ENCODE results near the gene TNS1. TPM values are rescaled to one million over a fixed set of nuclear protein-coding genes. Genes with fewer than 3 reads are reported as not detected.

Gene TNS1
- total RNA-seq, 1 experiment from 2014 or later: 6.2 TPM

GRCh38 chr2:218005028-218005427, 2.2 kb upstream of the TNS1 start:
- POLR2A ChIA-PET: no interaction called here
- RAD21 ChIA-PET (ENCODE audit: low non-redundant PET in 1 of 2, low total read pairs in 2 of 2, uncharacterized antibody in 2 of 2, unreplicated experiment in 2 of 2): no interaction called here
- ATAC-seq (no peak), DNase-seq (ENCODE audit: low read depth, low spot score) (no peak)
- Histone ChIP-seq H3K79me2 (ENCODE audit: insufficient read depth, low read length) (no peaks in the 10 kb centered on the region), H3K36me3 (ENCODE audit: control insufficient read depth in 1 of 2, insufficient read depth in 2 of 2, low read length in 2 of 2) (no peaks in the 10 kb centered on the region), H3K4me2 (ENCODE audit: low read length) (no peak overlapping the region), H3K27ac (ENCODE audit: low read depth, low read length) (no peak overlapping the region), H2AFZ (ENCODE audit: low read depth, low read length, poor library complexity, severe bottlenecking) (no peak overlapping the region), H4K20me1 (ENCODE audit: insufficient read depth) (no peaks in the 10 kb centered on the region), H3K9me3 (ENCODE audit: control insufficient read depth in 1 of 2, insufficient read depth in 1 of 2, low read depth in 1 of 2, low read length in 2 of 2) (no peaks in the 10 kb centered on the region), H3K4me1 (ENCODE audit: control insufficient read depth in 1 of 2, insufficient read depth in 2 of 2, low read length in 2 of 2) (peaks cover 10 to 35% of the 10 kb centered on the region in 2 experiments), H3K27me3 (ENCODE audit: insufficient read depth, low read length) (no peaks in the 10 kb centered on the region), H3K4me3 (replicated peaks in 1 of 2; ENCODE audit: low read depth in 1 of 2, low read length in 2 of 2) (no peak overlapping the region), H3K9me2 (ENCODE audit: insufficient read depth) (no peaks in the 10 kb centered on the region), H3K9ac (ENCODE audit: low read length) (no peak overlapping the region)
- TF ChIP-seq SRF (IDR thresholded peaks at IDR 0.05; ENCODE audit: low read depth): no peak
- no peak for TF ChIP-seq POLR2AphosphoS5 (IDR thresholded peaks at IDR 0.05; ENCODE audit: low read depth, low read length)
- TF ChIP-seq YY1 (IDR thresholded peaks at IDR 0.05; ENCODE audit: extremely low read depth, insufficient replicate concordance, low read depth, low read length): no peak
- TF ChIP-seq REST (IDR thresholded peaks at IDR 0.05; ENCODE audit: low read depth): no peak
- BruUV-seq (replicated peaks): no TSS peak
- intact Hi-C loops (cut with micrococcal nuclease): no loop called here
- CTCF ChIA-PET: interaction anchor here (5.1 kb wide), 1 partner anchor 11 kb away, joined by 26 read pairs; no protein-coding TSS in a partner anchor

- ChIA-PET CTCF (no interaction called here), POLR2A (no interaction called here), RAD21 (ENCODE audit: low non-redundant PET in 1 of 2, low total read pairs in 2 of 2, uncharacterized antibody in 2 of 2, unreplicated experiment in 2 of 2) (no interaction called here)
- intact Hi-C loops (cut with micrococcal nuclease): no loop called here
- Histone ChIP-seq H3K9ac (ENCODE audit: low read length) (no peak overlapping the region), H3K36me3 (ENCODE audit: control insufficient read depth in 1 of 2, insufficient read depth in 2 of 2, low read length in 2 of 2) (no peaks in the 10 kb centered on the region), H3K27ac (ENCODE audit: low read depth, low read length) (no peak overlapping the region), H2AFZ (ENCODE audit: low read depth, low read length, poor library complexity, severe bottlenecking) (no peak overlapping the region), H3K9me2 (ENCODE audit: insufficient read depth) (no peaks in the 10 kb centered on the region), H3K4me1 (ENCODE audit: control insufficient read depth in 1 of 2, insufficient read depth in 2 of 2, low read length in 2 of 2) (peaks cover 10 to 28% of the 10 kb centered on the region in 2 experiments), H3K4me2 (ENCODE audit: low read length) (no peak overlapping the region), H4K20me1 (ENCODE audit: insufficient read depth) (no peaks in the 10 kb centered on the region), H3K4me3 (replicated peaks in 1 of 2; ENCODE audit: low read depth in 1 of 2, low read length in 2 of 2) (no peak overlapping the region), H3K27me3 (ENCODE audit: insufficient read depth, low read length) (no peaks in the 10 kb centered on the region), H3K79me2 (ENCODE audit: insufficient read depth, low read length) (no peaks in the 10 kb centered on the region), H3K9me3 (ENCODE audit: control insufficient read depth in 1 of 2, insufficient read depth in 1 of 2, low read depth in 1 of 2, low read length in 2 of 2) (no peaks in the 10 kb centered on the region)
- TF ChIP-seq SP1 (IDR thresholded peaks at IDR 0.05; ENCODE audit: low read depth): no peak
- TF ChIP-seq CBX3 (IDR thresholded peaks at IDR 0.05; ENCODE audit: low read depth): no peak
- TF ChIP-seq SIN3A (IDR thresholded peaks at IDR 0.05; ENCODE audit: low read depth): no peak
- no peak for TF ChIP-seq EGR1 (IDR thresholded peaks at IDR 0.05; ENCODE audit: low read depth)
- no peak for TF ChIP-seq ATF3 (IDR thresholded peaks at IDR 0.05)
- no peak for TF ChIP-seq ZNF274 (IDR thresholded peaks at IDR 0.05; ENCODE audit: low read depth, low read length)
- TF ChIP-seq ELF1 (IDR thresholded peaks at IDR 0.05; ENCODE audit: borderline replicate concordance, low read depth): no peak
- no peak for TF ChIP-seq CEBPB (IDR thresholded peaks at IDR 0.05; ENCODE audit: low read depth)
- no peak for TF ChIP-seq YY1 (IDR thresholded peaks at IDR 0.05; ENCODE audit: extremely low read depth, insufficient replicate concordance, low read depth, low read length)
- no peak for TF ChIP-seq ZFX (IDR thresholded peaks at IDR 0.05)
- no peak for TF ChIP-seq RAD21 (IDR thresholded peaks at IDR 0.05; ENCODE audit: low read depth)
- ATAC-seq (no peak), DNase-seq (ENCODE audit: low read depth, low spot score) (no peak)
- BruUV-seq (replicated peaks): no TSS peak
Measured at GRCh38 chr2:218003981-218004419, 1.2 kb upstream of the TNS1 start.

All from HCT116 (cell line).